HG03457 (cell line): ENCODE measurements around the gene ANKRD31.
"Not testable (repeated sequence)": the region's sequence is repeated elsewhere in the genome, so short reads cannot be mapped to it uniquely, and the experiment has no call there.

ENCODE experiments used
- ATAC-seq: cut with Tn5 transposase; IDR thresholded peaks from one replicate; pipeline ENCODE4 v1.9.1; 2021; ENCODE audit warnings: moderate number of reproducible peaks; ENCODE audit not compliant: unreplicated experiment

Gene ANKRD31

DNA sequence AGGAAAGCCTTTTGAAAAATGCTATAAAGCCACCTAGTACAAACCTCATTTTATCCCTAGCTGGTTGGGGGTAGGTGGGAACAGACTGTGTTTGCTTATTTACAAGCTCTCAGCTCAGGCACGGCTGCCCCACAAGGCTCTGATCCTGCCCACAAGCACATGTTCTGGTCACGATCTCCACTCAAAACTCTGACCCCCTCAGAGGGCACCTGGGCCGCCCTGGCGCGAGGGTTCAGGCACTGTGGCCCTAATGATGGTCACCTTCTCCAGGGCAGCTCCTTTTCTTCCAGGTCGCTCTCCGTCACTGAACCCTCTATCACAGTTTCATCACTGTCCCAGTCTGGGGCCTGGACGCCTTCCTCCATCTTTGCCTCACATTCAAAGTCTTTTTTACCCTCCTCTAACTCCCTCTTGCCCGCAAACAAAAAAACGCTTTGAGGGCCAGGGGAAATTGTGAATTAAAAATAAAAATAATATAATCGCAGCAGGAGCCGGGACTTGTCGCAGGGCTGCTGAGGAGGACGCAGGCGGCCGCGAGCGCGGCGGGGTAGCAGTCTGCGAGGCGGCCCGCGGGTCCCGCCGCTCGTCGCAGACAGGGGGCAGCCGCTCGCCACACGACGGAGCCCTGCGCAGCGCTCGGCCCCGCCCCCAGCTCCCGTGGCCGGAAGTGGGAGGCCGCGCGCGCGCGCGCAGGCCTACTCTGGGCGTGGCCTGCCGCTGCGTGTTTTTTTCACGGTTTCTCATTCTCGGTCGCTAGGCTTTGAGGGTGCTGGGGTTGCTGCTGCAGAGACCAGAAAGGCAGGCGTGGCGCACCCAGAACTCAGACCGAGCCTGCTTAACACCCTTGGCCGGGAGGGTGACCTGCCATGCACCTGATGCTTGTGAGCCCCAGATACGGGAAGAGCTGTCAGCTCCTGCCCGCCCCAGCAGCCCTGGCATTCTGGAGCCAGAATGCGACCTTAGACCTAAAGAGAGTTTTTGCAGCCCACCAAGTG lies at the start of gene ANKRD31:
ANKRD31 (minus strand) TSS at position 557 of the 995 bp plus-strand sequence; CDS start at position 365, 192 bp downstream.
- peak; percentile 97 for ATAC-seq

- ATAC-seq, result no peak
Measured at GRCh38 chr5:75286211-75286773, 49.6 kb upstream of the ANKRD31 start.

DNA sequence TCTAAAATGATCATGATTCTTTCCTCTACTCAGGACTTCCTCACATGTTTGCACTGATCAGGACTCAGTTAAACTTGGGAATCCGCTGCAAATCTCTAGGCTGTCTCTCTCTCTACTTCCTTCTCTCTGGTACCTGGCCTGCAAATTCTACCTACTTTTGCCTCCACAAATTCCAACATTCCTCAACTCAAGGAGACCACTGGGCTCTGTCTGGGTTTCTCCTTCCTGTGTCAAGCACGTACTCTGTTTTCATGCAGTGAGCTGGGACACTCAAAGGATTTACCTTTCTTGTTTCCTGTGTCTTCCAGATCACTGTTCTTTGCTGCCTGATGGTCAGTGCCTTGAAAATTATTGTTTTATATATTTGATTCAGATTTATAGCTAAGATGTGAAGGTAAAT lies 45.9 kb upstream of the ANKRD31 start:
- ATAC-seq, result no peak

DNA sequence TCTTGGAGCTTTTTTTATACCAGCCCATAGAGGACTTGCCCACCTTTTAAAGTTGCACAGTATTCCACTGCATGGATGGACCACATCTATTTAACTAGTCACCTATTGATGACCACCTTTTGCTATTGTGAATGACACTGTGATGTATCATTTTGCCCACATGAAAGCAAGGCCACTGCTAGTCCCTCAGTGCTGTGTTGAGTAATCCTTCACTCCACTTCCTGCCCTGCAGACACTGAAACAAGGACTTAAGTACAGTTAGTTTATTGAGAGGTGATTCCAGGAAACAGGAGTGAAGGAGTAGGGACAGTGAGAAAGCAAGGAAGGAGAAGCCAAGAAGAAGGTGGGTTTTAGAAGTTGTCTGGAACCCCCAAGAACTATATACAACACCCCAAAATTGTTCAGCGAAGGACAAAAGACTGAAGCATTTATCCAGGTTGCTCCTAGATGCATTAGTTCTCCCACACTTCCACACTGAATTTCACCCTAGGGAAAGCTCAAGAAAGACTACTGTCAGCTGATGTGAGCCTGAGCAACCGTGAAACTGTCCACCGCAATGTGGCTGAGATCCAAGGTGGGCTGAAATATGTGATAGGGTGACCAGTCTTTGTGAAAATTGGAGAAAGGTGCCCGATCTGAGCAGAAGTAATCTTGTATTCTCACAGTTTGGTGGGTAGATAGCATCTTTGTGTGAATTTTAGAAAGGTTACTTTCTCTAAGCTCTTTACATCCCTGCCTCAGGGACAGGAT lies 45.2 kb upstream of the ANKRD31 start:
- ATAC-seq, result no peak

GRCh38 chr5:75279321-75279720 lies 42.6 kb upstream of the ANKRD31 start:
- no peak for ATAC-seq

GRCh38 chr5:75277463-75277862 lies 40.8 kb upstream of the ANKRD31 start:
- no peak for ATAC-seq

GRCh38 chr5:75275756-75276155 lies 39.1 kb upstream of the ANKRD31 start:
- ATAC-seq, result no peak

- ATAC-seq, result no peak
Measured at GRCh38 chr5:75275147-75275546, 38.5 kb upstream of the ANKRD31 start.

DNA sequence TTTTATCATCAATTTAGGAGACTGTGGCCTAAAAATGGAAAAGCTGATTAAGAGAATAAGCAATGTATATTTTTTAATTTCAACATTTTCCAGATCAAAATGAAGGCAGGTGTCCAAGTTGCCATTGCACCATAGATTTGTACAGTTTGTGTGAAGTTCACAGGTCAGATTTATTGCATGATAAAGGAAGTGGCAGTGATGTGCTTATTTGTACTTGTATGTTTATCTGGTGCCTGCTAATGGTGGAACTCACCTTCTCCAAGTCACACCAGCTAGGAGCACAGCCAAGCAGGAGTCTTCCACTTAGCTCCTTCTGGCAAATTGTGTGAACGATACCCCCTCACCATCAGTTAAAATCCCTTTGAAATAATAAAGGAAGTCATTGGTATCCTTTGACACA lies 37.8 kb upstream of the ANKRD31 start:
- no peak for ATAC-seq

- not testable (repeated sequence) for ATAC-seq
Measured at GRCh38 chr5:75270605-75271004, 33.9 kb upstream of the ANKRD31 start.

- no peak for ATAC-seq
Measured at GRCh38 chr5:75265731-75266130, 29.1 kb upstream of the ANKRD31 start.

GRCh38 chr5:75262271-75262670 lies 25.6 kb upstream of the ANKRD31 start:
- ATAC-seq, result no peak

GRCh38 chr5:75260708-75261107 lies 24.0 kb upstream of the ANKRD31 start:
- no peak for ATAC-seq

DNA sequence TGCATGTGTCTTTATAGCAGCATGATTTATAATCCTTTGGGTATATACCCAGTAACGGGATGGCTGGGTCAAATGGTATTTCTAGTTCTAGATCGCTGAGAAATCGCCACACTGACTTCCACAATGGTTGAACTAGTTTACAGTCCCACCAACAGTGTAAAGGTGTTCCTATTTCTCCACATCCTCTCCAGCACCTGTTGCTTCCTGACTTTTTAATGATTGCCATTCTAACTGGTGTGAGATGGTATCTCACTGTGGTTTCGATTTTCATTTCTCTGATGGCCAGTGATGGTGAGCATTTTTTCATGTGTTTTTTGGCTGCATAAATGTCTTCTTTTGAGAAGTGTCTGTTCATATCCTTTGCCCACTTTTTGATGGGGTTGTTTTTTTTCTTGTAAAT lies 13.8 kb upstream of the ANKRD31 start:
- not testable (repeated sequence) for ATAC-seq

DNA sequence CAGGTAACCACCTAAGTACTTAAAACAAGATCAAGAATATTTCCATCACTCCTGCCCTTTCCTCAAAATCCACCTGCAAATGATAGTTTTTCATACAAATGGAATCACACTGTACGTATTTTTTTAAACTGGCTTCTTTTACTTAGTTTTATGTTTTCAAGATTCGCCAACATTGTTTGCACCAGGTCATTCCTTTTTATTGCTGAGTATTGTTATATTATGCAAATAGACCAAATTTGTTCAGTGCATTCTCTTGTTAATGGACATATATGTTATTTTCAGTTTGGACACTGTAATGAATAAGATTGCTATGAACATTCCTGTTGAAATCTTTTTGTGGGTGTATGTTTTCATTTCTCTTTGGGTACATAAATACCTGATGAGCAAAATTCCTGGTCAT lies 8.3 kb upstream of the ANKRD31 start:
- ATAC-seq, result no peak

DNA sequence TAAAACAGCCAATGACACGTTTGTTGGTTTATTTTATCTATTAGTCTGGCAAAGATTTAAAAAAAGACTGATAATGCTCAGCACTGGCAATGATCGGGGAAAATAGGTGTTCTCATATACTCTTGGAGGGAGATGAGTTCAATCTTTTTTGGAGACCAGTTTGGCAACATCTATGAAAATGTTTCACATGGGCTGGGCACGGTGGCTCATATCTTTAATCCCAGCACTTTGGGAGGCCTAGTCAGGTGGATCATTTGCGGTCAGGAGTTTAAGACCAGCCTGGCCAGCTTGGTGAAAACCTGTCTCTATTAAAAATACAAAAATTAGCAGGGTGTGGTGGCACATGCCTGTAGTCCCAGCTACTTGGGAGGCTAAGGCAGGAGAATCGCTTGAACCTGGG lies 6.8 kb upstream of the ANKRD31 start:
- no peak for ATAC-seq

GRCh38 chr5:75243100-75243499 lies 6.4 kb upstream of the ANKRD31 start:
- no peak for ATAC-seq

- no peak for ATAC-seq
Measured at GRCh38 chr5:75242067-75242466, 5.4 kb upstream of the ANKRD31 start.

DNA sequence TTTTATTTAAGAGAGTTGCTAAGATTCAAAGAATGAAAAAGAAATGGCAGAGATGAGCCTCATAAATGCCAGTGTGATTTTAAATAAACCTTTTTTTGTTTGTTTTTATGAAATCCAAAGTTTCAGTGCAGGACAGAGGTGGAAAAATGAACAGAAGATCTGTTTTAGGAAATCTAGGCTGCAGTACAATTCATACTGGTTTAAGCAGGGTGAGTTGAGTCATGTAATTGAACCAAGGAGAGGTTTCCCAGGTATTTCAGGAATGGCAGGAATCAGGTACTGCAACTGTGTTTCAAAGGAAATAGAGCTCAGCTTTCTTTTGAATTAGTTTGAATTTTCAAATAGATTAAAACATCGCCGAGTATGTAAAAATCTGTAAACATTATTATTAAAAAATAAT lies 3.0 kb upstream of the ANKRD31 start:
- ATAC-seq, result no peak

GRCh38 chr5:75235711-75236110 lies 967 bp downstream of the ANKRD31 start:
- no peak for ATAC-seq

GRCh38 chr5:75234251-75234650 lies 2.4 kb downstream of the ANKRD31 start:
- ATAC-seq, result no peak

DNA sequence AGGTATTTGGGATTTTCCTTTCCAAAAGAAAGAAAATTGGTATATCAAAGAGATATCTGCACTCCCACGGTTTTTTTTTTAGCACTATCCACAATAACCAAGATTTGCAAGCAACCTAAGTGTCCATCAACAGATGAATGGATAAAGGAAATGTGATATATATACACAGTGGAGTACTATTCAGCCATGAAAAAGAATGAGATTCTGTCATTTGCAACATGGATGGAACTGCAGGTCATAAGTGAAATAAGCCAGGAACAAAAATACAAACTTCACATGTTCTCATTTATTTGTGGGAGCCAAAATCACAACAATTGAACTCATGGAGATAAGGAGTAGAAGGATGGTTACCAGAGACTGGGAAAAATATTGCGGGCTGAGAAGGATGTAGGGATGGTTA lies 9.8 kb downstream of the ANKRD31 start:
- no peak for ATAC-seq
